Measurements from ENCODE around the gene MOV10L1.

DNA sequence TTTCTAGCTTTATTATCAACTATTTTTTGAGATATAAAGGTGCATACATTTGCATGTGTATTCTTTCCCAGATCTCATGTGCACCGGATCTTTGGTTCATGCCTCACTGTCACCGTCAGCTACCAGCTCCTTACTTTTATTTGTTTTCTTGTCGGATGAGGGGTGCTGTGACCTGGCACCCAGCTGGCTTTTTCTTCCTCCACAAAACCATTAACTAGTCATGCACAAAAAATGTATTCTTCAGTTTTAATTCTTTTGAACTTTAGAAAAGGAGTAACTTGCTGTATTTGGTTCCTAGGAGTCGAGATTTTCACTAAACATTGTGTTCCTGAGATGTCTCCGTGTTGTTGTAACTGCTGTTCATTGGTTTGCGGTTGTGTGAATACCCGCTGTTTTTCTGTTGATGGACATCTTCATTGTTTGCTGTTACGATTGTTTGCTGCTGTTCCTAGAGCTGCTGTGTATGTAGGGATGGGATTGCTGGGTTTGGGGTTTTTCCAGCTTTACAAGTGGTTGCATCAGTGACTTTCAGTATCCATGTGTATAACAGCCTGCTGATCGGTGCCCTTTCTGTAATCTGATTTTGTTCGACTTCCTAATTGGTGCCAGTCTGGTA is 39.4 kb downstream of the MOV10L1 start:
- TF ChIP-seq EZH2 (optimal IDR thresholded peaks at IDR 0.05; ENCODE audit: low read depth, low read length) = no peak
- TF ChIP-seq, protein P1, sequence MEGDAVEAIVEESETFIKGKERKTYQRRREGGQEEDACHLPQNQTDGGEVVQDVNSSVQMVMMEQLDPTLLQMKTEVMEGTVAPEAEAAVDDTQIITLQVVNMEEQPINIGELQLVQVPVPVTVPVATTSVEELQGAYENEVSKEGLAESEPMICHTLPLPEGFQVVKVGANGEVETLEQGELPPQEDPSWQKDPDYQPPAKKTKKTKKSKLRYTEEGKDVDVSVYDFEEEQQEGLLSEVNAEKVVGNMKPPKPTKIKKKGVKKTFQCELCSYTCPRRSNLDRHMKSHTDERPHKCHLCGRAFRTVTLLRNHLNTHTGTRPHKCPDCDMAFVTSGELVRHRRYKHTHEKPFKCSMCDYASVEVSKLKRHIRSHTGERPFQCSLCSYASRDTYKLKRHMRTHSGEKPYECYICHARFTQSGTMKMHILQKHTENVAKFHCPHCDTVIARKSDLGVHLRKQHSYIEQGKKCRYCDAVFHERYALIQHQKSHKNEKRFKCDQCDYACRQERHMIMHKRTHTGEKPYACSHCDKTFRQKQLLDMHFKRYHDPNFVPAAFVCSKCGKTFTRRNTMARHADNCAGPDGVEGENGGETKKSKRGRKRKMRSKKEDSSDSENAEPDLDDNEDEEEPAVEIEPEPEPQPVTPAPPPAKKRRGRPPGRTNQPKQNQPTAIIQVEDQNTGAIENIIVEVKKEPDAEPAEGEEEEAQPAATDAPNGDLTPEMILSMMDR (IDR thresholded peaks at IDR 0.05; ENCODE audit: low read length) = no peak

All from MM.1S (cell line).